Mesenchymal stem cell (in vitro differentiated cells and primary cell): ENCODE results near the gene SLC41A3.

Experiments
- DNase-seq: peaks from one replicate; pipeline ENCODE4 v3.0.0-alpha.2; 2013
- H2AFZ ChIP-seq: one replicate; pipeline ENCODE4 v1.6.1; 2013; ENCODE audit warnings: low read depth, mild to moderate bottlenecking, control low read depth, inconsistent platforms, low read length, moderate library complexity
- H2AK5ac ChIP-seq: 2 replicates; pipeline ENCODE4 v1.6.1; 2013; ENCODE audit warnings: low read length, moderate library complexity, mild to moderate bottlenecking, inconsistent platforms; ENCODE audit not compliant: severe bottlenecking
- H2BK120ac ChIP-seq: one replicate; pipeline ENCODE4 v1.6.1; 2013; ENCODE audit warnings: low read depth, mild to moderate bottlenecking, inconsistent platforms, low read length, moderate library complexity
- H2BK12ac ChIP-seq, 2 experiments: one replicate each; pipeline ENCODE4 v1.6.1; 2013; ENCODE audit warnings: inconsistent platforms in 2 of 2, low read length in 2 of 2, mild to moderate bottlenecking in 2 of 2, moderate library complexity in 2 of 2, control low read depth in 1 of 2
- H2BK15ac ChIP-seq: one replicate; pipeline ENCODE4 v1.6.1; 2013; ENCODE audit warnings: mild to moderate bottlenecking, low read depth, inconsistent platforms; ENCODE audit not compliant: poor library complexity, severe bottlenecking
- H2BK5ac ChIP-seq: 2 replicates; pipeline ENCODE4 v1.6.1; 2013; ENCODE audit warnings: low read depth, mild to moderate bottlenecking, low read length, control low read depth, inconsistent platforms; ENCODE audit not compliant: poor library complexity, severe bottlenecking
- H3K14ac ChIP-seq, 2 experiments: one replicate each; pipeline ENCODE4 v1.6.1; 2013; ENCODE audit warnings: inconsistent platforms in 2 of 2, low read length in 2 of 2, control low read depth in 1 of 2, mild to moderate bottlenecking in 1 of 2, moderate library complexity in 1 of 2
- H3K18ac ChIP-seq, 2 experiments: one replicate each; pipeline ENCODE4 v1.6.1; 2013; ENCODE audit warnings: inconsistent platforms in 2 of 2, low read length in 2 of 2, control low read depth in 1 of 2, low read depth in 1 of 2, mild to moderate bottlenecking in 1 of 2
- H3K23ac ChIP-seq, 2 experiments: one replicate each; pipeline ENCODE4 v1.6.1; 2013; ENCODE audit warnings: inconsistent platforms in 2 of 2, low read length in 2 of 2, mild to moderate bottlenecking in 2 of 2, moderate library complexity in 2 of 2, control low read depth in 1 of 2
- H3K27ac ChIP-seq: 2 replicates; pipeline ENCODE4 v1.5.1; 2013; ENCODE audit warnings: mild to moderate bottlenecking, moderate library complexity, low read length, control low read depth, inconsistent platforms; ENCODE audit not compliant: poor library complexity, severe bottlenecking
- H3K27me3 ChIP-seq, 2 experiments: 2 replicates each; pipeline versions ENCODE4 v1.6.1 to v1.7.0; 2013; ENCODE audit warnings: low read length in 2 of 2, mild to moderate bottlenecking in 2 of 2, moderate library complexity in 2 of 2, control low read depth in 1 of 2, inconsistent platforms in 1 of 2; ENCODE audit not compliant: control insufficient read depth in 1 of 2, insufficient read depth in 1 of 2
- H3K36me3 ChIP-seq, 2 experiments: 2 replicates each; pipeline versions ENCODE4 v1.6.1 to v1.7.0; 2013; ENCODE audit warnings: low read length in 2 of 2, control low read depth in 1 of 2, inconsistent platforms in 1 of 2, low read depth in 1 of 2, mild to moderate bottlenecking in 1 of 2; ENCODE audit not compliant: insufficient read depth in 2 of 2, control insufficient read depth in 1 of 2
- H3K4ac ChIP-seq, 2 experiments: one replicate each; pipeline ENCODE4 v1.6.1; 2013; ENCODE audit warnings: inconsistent platforms in 2 of 2, low read length in 2 of 2, mild to moderate bottlenecking in 2 of 2, moderate library complexity in 2 of 2, control low read depth in 1 of 2, low read depth in 1 of 2
- H3K4me1 ChIP-seq: 2 replicates; pipeline ENCODE4 v1.6.1; 2013; ENCODE audit warnings: low read depth, low read length, control low read depth; ENCODE audit not compliant: control insufficient read depth, insufficient read depth
- H3K4me2 ChIP-seq: 2 replicates; pipeline ENCODE4 v1.6.1; 2013; ENCODE audit warnings: low read length, mild to moderate bottlenecking, inconsistent platforms; ENCODE audit not compliant: poor library complexity, severe bottlenecking
- H3K4me3 ChIP-seq, 2 experiments: 2 replicates each; pipeline versions ENCODE4 v1.5.1 to v1.7.0; 2013; ENCODE audit warnings: low read length in 2 of 2, mild to moderate bottlenecking in 2 of 2, control low read depth in 1 of 2, low read depth in 1 of 2; ENCODE audit not compliant: insufficient read depth in 1 of 2
- H3K79me1 ChIP-seq: replicated peaks from 2 replicates; pipeline ENCODE4 v1.6.1; 2013; ENCODE audit warnings: mild to moderate bottlenecking, control low read depth, low read length, inconsistent platforms; ENCODE audit not compliant: poor library complexity, severe bottlenecking
- H3K9ac ChIP-seq: 2 replicates; pipeline ENCODE4 v1.7.0; 2013; ENCODE audit warnings: mild to moderate bottlenecking, low read length, moderate library complexity
- H3K9me3 ChIP-seq: 2 replicates; pipeline ENCODE4 v1.7.0; 2013; ENCODE audit warnings: mild to moderate bottlenecking, low read length; ENCODE audit not compliant: control insufficient read depth
- H4K8ac ChIP-seq: one replicate; pipeline ENCODE4 v1.6.1; 2013; ENCODE audit warnings: inconsistent platforms, mild to moderate bottlenecking, low read length, moderate library complexity
- H4K91ac ChIP-seq: one replicate; pipeline ENCODE4 v1.6.1; 2013; ENCODE audit warnings: mild to moderate bottlenecking, low read length, inconsistent platforms
- WGBS: methylation state at CpG from one replicate; pipeline ENCODE4 v1.1.7; 2013; ENCODE audit warnings: mixed read lengths; 5-methylcytosine and 5-hydroxymethylcytosine counted together

The SLC41A3 gene

DNA sequence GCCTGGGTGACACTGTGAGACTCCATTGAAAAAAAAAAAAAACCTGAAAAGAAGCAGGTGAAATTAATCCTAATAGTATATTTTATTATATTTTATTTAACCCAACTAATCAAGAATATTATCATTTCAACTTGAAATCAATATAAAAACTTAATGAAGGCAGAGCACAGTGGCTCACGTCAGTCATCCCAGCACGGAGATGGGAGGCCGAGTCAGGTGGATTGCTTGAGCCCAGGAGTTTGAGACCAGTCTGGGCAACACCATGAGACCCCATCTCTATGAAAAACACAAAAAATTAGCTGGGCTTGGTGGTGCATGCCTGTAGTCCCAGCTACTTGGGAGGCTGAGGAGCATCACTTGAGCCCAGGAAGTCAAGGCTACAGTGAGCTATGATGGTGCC is 33.3 kb upstream of the SLC41A3 start:
- Histone ChIP-seq H3K4me3 (no peak overlapping the region), H3K79me1 (no peaks in the 10 kb centered on the region), H3K4me1 (no peaks in the 10 kb centered on the region), H3K4me2 (no peak overlapping the region), H2AK5ac (no peak overlapping the region), H3K23ac (no peak overlapping the region), H2BK5ac (no peak overlapping the region), H3K18ac (no peak overlapping the region), H3K9ac (no peak overlapping the region), H3K27me3 (peaks cover 0 to 45% of the 10 kb centered on the region in 2 experiments), H2AFZ (no peak overlapping the region), H2BK120ac (no peak overlapping the region), H2BK12ac (no peak overlapping the region), H3K9me3 (peaks cover 2% of the 10 kb centered on the region), H3K14ac (no peak overlapping the region), H3K4ac (no peak overlapping the region), H4K91ac (no peak overlapping the region), H3K36me3 (no peaks in the 10 kb centered on the region), H3K27ac (no peak overlapping the region), H4K8ac (no peak overlapping the region), H2BK15ac (no peak overlapping the region)
- 96% methylated on average over 3 of the region's 3 CpGs for WGBS
- DNase-seq: no peak

DNA sequence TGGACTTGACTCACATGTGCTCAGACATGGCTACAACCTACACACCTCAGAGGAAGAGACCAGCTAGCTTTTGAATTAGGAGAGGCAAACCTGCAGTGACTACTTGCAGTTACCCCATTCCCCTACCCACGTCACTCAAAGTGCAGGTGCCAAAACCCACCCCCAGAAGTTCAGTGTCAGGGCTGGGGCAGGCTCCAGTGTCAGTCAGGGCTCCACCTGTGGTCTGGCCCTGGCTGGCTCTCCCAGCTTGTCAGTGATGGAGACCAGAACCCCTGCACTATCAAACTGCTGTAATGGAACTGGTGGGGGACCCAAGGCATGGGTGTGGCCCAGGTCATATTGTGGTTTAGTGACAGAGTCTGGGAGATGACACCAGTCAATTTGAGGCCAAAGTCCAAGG is 32.6 kb upstream of the SLC41A3 start:
- Histone ChIP-seq H3K4me2 (no peak overlapping the region), H3K79me1 (no peaks in the 10 kb centered on the region), H4K91ac (no peak overlapping the region), H4K8ac (no peak overlapping the region), H3K18ac (no peak overlapping the region), H2BK12ac (no peak overlapping the region), H2BK15ac (no peak overlapping the region), H3K4ac (no peak overlapping the region), H3K14ac (no peak overlapping the region), H3K23ac (no peak overlapping the region), H2AK5ac (no peak overlapping the region), H3K9me3 (peaks cover 2% of the 10 kb centered on the region), H3K9ac (no peak overlapping the region), H3K27me3 (peaks cover 0 to 43% of the 10 kb centered on the region in 2 experiments), H2AFZ (no peak overlapping the region), H2BK5ac (no peak overlapping the region), H3K4me1 (no peaks in the 10 kb centered on the region), H2BK120ac (no peak overlapping the region), H3K27ac (no peak overlapping the region), H3K4me3 (no peak overlapping the region), H3K36me3 (no peaks in the 10 kb centered on the region)
- WGBS: 71% methylated on average over 1 of the region's 1 CpG
- DNase-seq: no peak

DNA sequence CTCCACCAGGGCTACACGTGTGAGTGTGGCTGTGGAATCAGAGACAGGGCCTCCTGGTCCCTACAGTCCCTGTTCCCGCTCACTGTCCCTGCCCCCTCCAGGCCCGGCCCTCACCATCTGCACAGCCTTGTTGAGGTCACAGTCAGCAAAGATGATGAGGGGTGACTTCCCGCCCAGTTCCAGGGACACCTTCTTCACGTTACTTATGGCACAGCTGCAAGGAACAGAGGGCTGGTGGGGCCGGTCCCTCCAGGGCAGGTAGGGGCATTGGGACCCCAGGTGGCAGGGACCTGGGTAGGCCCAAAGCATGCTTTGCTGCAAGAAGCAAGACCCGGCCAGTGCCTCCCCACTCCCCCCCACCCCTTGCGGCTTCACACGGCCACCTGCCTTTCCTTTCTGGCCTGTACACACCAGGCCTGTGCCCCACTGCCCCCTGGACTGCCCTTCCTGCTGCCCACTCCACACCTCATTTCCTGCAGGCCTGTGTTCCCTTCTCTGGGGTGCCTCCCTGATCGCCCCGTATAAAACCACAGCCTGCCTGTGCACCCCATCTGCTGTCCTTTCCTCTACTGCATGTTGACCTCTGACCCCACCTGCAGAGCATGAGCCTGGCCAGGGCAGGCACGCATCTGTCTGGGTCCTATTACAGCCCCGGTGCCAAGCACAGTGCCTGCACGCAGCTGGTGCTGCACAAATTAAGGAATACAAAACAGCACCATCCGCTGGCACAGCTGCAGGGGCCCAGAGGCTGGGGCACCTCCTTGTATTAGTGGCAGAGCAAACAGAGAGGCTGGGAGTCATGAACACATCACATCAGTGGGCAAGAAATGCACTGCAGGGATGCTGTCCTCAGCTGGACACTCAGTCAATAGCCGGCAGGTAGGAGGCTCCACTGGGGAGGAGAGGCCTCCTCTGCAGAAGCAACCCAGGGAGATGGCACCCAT is 30.8 kb upstream of the SLC41A3 start:
- Histone ChIP-seq H3K4ac (no peak overlapping the region), H3K79me1 (no peaks in the 10 kb centered on the region), H3K9ac (no peak overlapping the region), H3K14ac (peak overlapping the region in 1 of 2 experiments; percentile 42), H3K27ac (no peak overlapping the region), H2BK15ac (no peak overlapping the region), H2AFZ (no peak overlapping the region), H2BK120ac (no peak overlapping the region), H3K9me3 (peaks cover 1% of the 10 kb centered on the region), H3K18ac (no peak overlapping the region), H3K4me3 (no peak overlapping the region), H2BK5ac (no peak overlapping the region), H4K8ac (no peak overlapping the region), H3K23ac (no peak overlapping the region), H3K4me1 (no peaks in the 10 kb centered on the region), H3K4me2 (no peak overlapping the region), H2BK12ac (no peak overlapping the region), H3K27me3 (peaks cover 0 to 32% of the 10 kb centered on the region in 2 experiments), H3K36me3 (no peaks in the 10 kb centered on the region), H4K91ac (no peak overlapping the region), H2AK5ac (no peak overlapping the region)
- DNase-seq: no peak
- 82% methylated on average over 16 of the region's 16 CpGs for WGBS

DNA sequence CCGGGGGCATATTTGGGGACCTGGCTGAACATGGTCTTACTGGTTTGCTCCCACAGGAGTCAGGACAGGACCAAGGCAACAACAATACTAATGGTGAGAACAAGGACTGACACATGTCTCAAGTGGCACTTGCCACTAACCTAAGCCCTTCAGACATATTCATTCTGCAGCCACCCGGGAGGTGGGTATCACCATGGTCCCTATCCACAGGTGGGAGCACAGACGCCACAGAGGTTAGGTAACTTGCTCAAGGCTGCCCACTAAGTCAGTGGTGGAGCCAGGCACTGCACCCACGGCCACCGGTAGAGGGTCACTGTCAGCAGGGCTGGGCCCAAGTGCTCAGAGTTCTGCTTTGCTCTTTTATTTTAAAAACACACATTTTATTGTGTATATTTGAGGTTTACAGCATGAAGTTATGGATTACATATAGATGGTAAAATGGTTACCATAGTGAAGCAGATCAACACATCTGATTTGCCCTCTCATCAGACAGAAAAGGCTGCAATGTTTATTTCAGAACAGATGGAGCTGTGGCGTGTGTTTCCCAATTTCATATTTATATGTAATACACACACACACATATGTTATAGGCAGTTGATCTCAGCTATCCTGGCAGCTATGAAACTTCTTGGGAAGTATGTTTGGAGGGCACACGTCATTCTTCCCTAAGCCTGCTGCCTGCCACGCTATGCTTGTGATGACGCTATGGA is 30.0 kb upstream of the SLC41A3 start:
- Histone ChIP-seq H2BK15ac (no peak overlapping the region), H3K4me2 (no peak overlapping the region), H3K4ac (no peak overlapping the region), H4K91ac (no peak overlapping the region), H3K9ac (no peak overlapping the region), H3K27ac (no peak overlapping the region), H3K23ac (no peak overlapping the region), H2BK12ac (no peak overlapping the region), H3K36me3 (no peaks in the 10 kb centered on the region), H3K9me3 (no peaks in the 10 kb centered on the region), H3K79me1 (no peaks in the 10 kb centered on the region), H2BK120ac (no peak overlapping the region), H3K14ac (no peak overlapping the region), H3K4me1 (no peaks in the 10 kb centered on the region), H2BK5ac (no peak overlapping the region), H2AK5ac (no peak overlapping the region), H2AFZ (no peak overlapping the region), H3K27me3 (peaks cover 0 to 24% of the 10 kb centered on the region in 2 experiments), H3K4me3 (no peak overlapping the region), H4K8ac (no peak overlapping the region), H3K18ac (no peak overlapping the region)
- DNase-seq: no peak
- 75% methylated on average over 8 of the region's 9 CpGs for WGBS
